NCI-H82 (cell line): ENCODE measurements around the gene LEMD1.
A peak's percentile ranks its signal among the peaks of the same experiment; 100 is the strongest.
"Not testable (repeated sequence)": the region's sequence is repeated elsewhere in the genome, so short reads cannot be mapped to it uniquely, and the experiment has no call there.

Experiments used
- DNase-seq: peaks from one replicate; lab custom pipeline; 2025; lab: John Stamatoyannopoulos, UW

Gene LEMD1

GRCh38 chr1:205379056-205379455, 42.8 kb downstream of the LEMD1 start:
- DNase-seq, result no peak

GRCh38 chr1:205377355-205377754, 44.5 kb downstream of the LEMD1 start:
- DNase-seq, result no peak

- DNase-seq, result no peak
Measured at GRCh38 chr1:205376739-205377138, 45.1 kb downstream of the LEMD1 start.

GRCh38 chr1:205375835-205376545, 45.9 kb downstream of the LEMD1 start:
- DNase-seq, result peak; percentile 93

GRCh38 chr1:205374210-205375078, 47.4 kb downstream of the LEMD1 start:
- peak; percentile 43 for DNase-seq

GRCh38 chr1:205373798-205374175, 48.1 kb downstream of the LEMD1 start:
- DNase-seq, result peak; percentile 59

GRCh38 chr1:205373022-205373797, 48.6 kb downstream of the LEMD1 start:
- peak; percentile 70 for DNase-seq

- no peak for DNase-seq
Measured at GRCh38 chr1:205371871-205372660, 49.8 kb downstream of the LEMD1 start.

GRCh38 chr1:205370780-205371179, 51.1 kb downstream of the LEMD1 start:
- no peak for DNase-seq

- DNase-seq, result no peak
Measured at GRCh38 chr1:205369701-205370123, 52.1 kb downstream of the LEMD1 start.

GRCh38 chr1:205368478-205368877, 53.4 kb downstream of the LEMD1 start:
- no peak for DNase-seq

GRCh38 chr1:205365945-205366463, 55.9 kb downstream of the LEMD1 start:
- no peak for DNase-seq

- DNase-seq, result not testable (repeated sequence)
Measured at GRCh38 chr1:205365086-205365485, 56.8 kb downstream of the LEMD1 start.

GRCh38 chr1:205360891-205361290, 61.0 kb downstream of the LEMD1 start:
- peak; percentile 45 for DNase-seq

GRCh38 chr1:205359771-205360565, 61.9 kb downstream of the LEMD1 start:
- DNase-seq, result peak; percentile 96

- DNase-seq, result peak; percentile 61
Measured at GRCh38 chr1:205358579-205358978, 63.3 kb downstream of the LEMD1 start.

GRCh38 chr1:205357567-205357966, 64.3 kb downstream of the LEMD1 start:
- no peak for DNase-seq

GRCh38 chr1:205356440-205357139, 65.3 kb downstream of the LEMD1 start, which contains the start of gene KLHDC8A:
Gene KLHDC8A (minus strand): TSS chr1:205356922. CDS start chr1:205343604, 13,318 bp downstream.
- DNase-seq, result peak; percentile 73

- DNase-seq, result no peak
Measured at GRCh38 chr1:205355075-205355453, 66.8 kb downstream of the LEMD1 start.
